Neutrophil (primary cell): ENCODE measurements around the gene RHOBTB1.

ENCODE experiments used
- H3K27ac ChIP-seq: fragments of 200-600 bp; sonication (generic); 2 replicates; pipeline ENCODE4 v1.5.1; 2016; ENCODE audit warnings: mild to moderate bottlenecking, moderate library complexity
- H3K27me3 ChIP-seq: fragments of 200-600 bp; sonication (generic); 2 replicates; pipeline ENCODE4 v1.6.0; 2016; ENCODE audit warnings: mild to moderate bottlenecking
- H3K36me3 ChIP-seq: fragments of 200-600 bp; sonication (generic); 2 replicates; pipeline ENCODE4 v1.5.1; 2017
- H3K4me1 ChIP-seq, 2 experiments: fragments of 200-600 bp in 1 of 2; sonication (generic) in 1 of 2; 1 replicate in 1 of 2; 2 replicates in 1 of 2; pipeline versions ENCODE4 v1.5.1 to v1.6.1; 2013 to 2016; ENCODE audit warnings: low read depth in 1 of 2, low read length in 1 of 2, mild to moderate bottlenecking in 1 of 2, moderate library complexity in 1 of 2; ENCODE audit not compliant: control insufficient read depth in 1 of 2, insufficient read depth in 1 of 2
- H3K4me3 ChIP-seq, 2 experiments: fragments of 200-600 bp in 1 of 2; sonication (generic) in 1 of 2; 1 replicate in 1 of 2; 2 replicates in 1 of 2; pipeline ENCODE4 v1.5.1; 2013 to 2016; ENCODE audit warnings: low read depth in 1 of 2, low read length in 1 of 2, mild to moderate bottlenecking in 1 of 2, moderate library complexity in 1 of 2
- H3K9me3 ChIP-seq: fragments of 200-600 bp; sonication (generic); 2 replicates; pipeline ENCODE4 v1.5.1; 2016
- TF ChIP-seq, protein P1 (sequence below): fragments of 200-600 bp; sonication (generic); IDR thresholded peaks from 2 replicates; pipeline ENCODE4 v1.5.1; 2016; ENCODE audit warnings: antibody characterized with exemption

Gene RHOBTB1

DNA sequence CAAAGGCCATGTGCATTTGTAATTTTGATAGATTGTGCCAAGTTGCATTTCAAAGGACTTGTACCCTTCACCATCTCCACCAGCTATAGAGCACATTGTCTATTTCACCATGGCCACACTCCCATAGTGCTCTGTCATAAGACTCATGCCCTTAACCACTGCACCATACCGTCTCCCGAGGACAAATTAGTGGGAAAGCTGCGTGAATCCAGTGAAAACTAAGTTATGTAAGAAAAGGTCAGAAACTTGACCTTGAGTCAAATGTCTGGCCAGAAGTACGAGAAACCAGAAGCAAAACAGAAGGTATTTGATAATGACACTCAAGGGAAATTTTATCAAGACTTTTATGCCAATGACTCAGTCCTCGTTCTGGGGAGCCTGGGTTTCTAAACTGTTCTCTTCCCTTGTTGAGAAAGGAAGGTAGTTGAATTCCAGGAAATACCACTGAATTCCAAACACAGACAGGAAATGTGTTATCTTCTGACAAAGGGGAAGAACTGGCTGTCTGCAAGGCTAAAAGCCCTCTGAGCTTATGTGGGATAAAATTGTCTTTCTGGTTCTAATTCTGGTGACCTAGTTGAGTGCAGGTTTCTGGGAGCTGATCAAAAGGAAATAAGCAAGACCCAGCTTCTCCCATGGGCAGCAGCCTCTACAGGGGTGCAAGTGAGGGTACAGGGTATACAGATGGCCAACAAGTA lies 116.0 kb downstream of the RHOBTB1 start:
- Histone ChIP-seq H3K36me3 (no peaks in the 10 kb centered on the region), H3K4me3 (no peak overlapping the region), H3K27ac (no peak overlapping the region), H3K4me1 (no peaks in the 10 kb centered on the region), H3K9me3 (no peaks in the 10 kb centered on the region), H3K27me3 (no peaks in the 10 kb centered on the region)
- TF ChIP-seq, protein P1, sequence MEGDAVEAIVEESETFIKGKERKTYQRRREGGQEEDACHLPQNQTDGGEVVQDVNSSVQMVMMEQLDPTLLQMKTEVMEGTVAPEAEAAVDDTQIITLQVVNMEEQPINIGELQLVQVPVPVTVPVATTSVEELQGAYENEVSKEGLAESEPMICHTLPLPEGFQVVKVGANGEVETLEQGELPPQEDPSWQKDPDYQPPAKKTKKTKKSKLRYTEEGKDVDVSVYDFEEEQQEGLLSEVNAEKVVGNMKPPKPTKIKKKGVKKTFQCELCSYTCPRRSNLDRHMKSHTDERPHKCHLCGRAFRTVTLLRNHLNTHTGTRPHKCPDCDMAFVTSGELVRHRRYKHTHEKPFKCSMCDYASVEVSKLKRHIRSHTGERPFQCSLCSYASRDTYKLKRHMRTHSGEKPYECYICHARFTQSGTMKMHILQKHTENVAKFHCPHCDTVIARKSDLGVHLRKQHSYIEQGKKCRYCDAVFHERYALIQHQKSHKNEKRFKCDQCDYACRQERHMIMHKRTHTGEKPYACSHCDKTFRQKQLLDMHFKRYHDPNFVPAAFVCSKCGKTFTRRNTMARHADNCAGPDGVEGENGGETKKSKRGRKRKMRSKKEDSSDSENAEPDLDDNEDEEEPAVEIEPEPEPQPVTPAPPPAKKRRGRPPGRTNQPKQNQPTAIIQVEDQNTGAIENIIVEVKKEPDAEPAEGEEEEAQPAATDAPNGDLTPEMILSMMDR = no peak

DNA sequence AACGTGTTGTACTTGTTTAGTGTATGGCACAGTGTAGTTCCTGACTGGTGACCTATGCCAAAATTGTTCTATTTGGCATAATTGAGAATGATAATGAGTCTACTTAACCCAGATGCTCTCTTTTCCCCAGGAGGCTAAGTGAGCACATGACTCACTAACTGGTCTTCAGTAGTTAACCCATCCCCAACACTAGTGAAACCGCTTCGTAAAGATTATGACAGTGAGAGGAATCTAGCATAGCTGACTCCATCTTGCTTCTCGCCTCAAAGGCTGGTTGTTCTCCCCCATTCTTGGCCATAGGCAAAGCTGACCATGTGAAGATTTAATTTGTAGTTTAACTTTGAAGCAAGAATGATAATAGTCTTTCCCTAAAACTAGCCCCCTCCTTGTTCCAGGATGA lies 118.5 kb downstream of the RHOBTB1 start:
- no peaks in the 10 kb centered on the region for H3K27me3 ChIP-seq
- no peaks in the 10 kb centered on the region for H3K4me1 ChIP-seq
- H3K27ac ChIP-seq = no peak overlapping the region
- no peaks in the 10 kb centered on the region for H3K9me3 ChIP-seq
- TF ChIP-seq, protein P1 = no peak
- no peaks in the 10 kb centered on the region for H3K36me3 ChIP-seq
- no peak overlapping the region for H3K4me3 ChIP-seq

DNA sequence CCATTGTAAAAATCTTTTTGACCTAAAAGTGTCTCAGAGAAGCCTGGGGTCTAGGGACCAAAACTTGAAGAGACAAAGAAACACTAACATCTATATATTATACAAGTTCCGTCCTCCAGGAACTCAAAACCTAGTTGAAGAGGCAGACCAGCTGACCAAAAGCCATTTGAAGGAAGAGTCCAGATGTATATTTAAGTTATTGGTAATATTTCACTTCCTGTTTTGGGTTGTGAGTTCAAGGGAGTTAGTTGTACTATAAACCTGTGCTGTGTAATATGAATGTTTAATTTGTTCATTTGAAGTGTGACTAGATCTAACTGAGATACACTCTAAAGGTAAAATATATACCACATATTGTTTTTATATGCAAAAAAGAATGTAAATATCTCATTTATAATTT lies 120.7 kb downstream of the RHOBTB1 start:
- no peaks in the 10 kb centered on the region for H3K27me3 ChIP-seq
- no peaks in the 10 kb centered on the region for H3K4me1 ChIP-seq
- no peaks in the 10 kb centered on the region for H3K36me3 ChIP-seq
- H3K27ac ChIP-seq = no peak overlapping the region
- H3K9me3 ChIP-seq = no peaks in the 10 kb centered on the region
- H3K4me3 ChIP-seq = no peak overlapping the region
- TF ChIP-seq, protein P1 = no peak

DNA sequence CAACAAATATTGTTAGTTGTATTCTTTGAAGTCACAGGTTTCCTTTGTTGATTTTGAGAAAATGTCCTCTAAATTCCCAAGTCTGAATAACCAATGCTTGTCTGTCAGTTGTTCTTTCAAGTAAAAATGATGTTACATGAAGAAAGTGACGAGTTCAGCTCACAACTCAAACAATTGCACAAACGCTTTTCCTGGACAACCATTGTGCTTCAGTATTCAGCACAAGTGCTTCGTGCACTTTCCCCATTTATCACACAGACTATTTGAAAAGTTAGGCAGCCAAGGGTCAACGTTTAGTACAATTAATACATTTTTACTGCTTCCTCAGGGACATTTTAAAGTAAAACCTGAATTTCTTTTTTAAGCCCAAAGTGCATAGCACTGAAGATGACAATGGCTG lies 121.2 kb downstream of the RHOBTB1 start:
- Histone ChIP-seq H3K36me3 (no peaks in the 10 kb centered on the region), H3K4me3 (no peak overlapping the region), H3K9me3 (no peaks in the 10 kb centered on the region), H3K4me1 (no peaks in the 10 kb centered on the region), H3K27me3 (no peaks in the 10 kb centered on the region), H3K27ac (no peak overlapping the region)
- TF ChIP-seq, protein P1 = no peak

DNA sequence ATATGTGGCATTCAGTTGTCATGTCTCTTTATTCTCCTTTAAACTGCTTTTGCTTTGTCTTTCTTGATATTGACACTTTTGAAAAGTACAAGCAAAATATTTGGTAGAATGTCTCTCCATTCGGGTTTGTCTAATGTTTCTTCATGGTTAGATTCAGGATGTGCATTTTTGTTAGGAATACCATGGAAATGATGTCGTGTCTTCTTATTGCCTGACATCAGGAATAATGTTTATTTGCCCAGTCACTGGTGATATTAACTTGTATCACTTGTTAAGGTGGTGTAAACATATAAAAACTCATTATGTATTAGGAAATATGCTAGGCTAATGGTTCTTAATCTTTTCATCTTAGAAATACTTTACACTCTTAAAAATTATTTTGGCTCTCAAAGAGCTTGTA lies 122.3 kb downstream of the RHOBTB1 start:
- Histone ChIP-seq H3K4me3 (no peak overlapping the region), H3K36me3 (no peaks in the 10 kb centered on the region), H3K9me3 (no peaks in the 10 kb centered on the region), H3K4me1 (no peaks in the 10 kb centered on the region), H3K27ac (no peak overlapping the region), H3K27me3 (no peaks in the 10 kb centered on the region)
- TF ChIP-seq, protein P1 = no peak
